T-helper 2 cell treated with Interferon-gamma antibody and Interleukin-4, amounts not matched to agents 5 μg/mL and 100 μg/mL, for 36 hours (primary cell): ENCODE measurements around the gene RNF17.

ENCODE experiments used
- DNase-seq: peaks from one replicate; pipeline ENCODE4 v3.0.0; 2021; ENCODE audit warnings: low spot score
- H3K27ac Mint-ChIP-seq: one replicate; pipeline ENCODE4 v1.8.0; 2021; ENCODE audit warnings: mild to moderate bottlenecking, mixed read lengths
- H3K27me3 Mint-ChIP-seq: one replicate; pipeline ENCODE4 v1.8.0; 2021; ENCODE audit warnings: low read depth, mixed read lengths
- H3K36me3 Mint-ChIP-seq: one replicate; pipeline ENCODE4 v1.8.0; 2021; ENCODE audit warnings: low read depth, mixed read lengths
- H3K4me1 Mint-ChIP-seq: one replicate; pipeline ENCODE4 v1.8.0; 2021; ENCODE audit warnings: low read depth, mixed read lengths
- H3K4me3 Mint-ChIP-seq: one replicate; pipeline ENCODE4 v1.8.0; 2022; ENCODE audit warnings: mild to moderate bottlenecking, moderate library complexity, mixed read lengths
- H3K9me3 Mint-ChIP-seq: one replicate; pipeline ENCODE4 v1.8.0; 2021; ENCODE audit warnings: mixed read lengths

The RNF17 gene

DNA sequence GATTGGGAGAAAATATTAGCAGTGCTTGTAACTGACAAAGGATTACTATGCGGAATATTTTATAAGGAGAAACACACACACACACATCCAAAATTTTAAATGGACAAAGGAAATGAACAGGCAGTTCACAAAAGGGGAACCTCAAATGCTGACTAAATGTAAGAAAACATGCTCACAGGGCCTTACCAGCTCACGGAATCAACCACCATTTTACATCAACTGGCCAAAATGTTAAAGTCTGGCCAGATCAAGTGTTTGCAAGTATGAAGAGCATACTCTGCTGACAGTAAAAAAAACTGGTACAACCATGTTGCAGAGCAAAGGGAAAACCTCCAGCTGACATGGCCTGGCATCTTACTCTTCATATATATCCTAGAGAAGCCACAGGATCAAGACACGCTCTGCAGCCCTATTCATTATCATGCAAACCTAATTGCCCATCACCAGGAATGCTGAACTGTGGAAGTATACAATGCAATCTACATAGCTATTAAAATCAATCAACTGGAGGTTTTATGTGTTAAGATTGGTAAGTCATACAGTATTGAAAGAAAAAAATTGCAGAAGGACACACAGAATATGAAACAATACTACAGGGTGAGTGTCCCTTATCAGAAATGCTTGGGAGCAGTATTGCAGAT lies 124.4 kb downstream of the RNF17 start:
- Mint-ChIP-seq H3K9me3 (no peaks in the 10 kb centered on the region), H3K27me3 (no peaks in the 10 kb centered on the region), H3K4me1 (no peaks in the 10 kb centered on the region), H3K4me3 (no peak overlapping the region), H3K36me3 (peaks cover 34% of the 10 kb centered on the region), H3K27ac (no peak overlapping the region)
- DNase-seq: no peak

DNA sequence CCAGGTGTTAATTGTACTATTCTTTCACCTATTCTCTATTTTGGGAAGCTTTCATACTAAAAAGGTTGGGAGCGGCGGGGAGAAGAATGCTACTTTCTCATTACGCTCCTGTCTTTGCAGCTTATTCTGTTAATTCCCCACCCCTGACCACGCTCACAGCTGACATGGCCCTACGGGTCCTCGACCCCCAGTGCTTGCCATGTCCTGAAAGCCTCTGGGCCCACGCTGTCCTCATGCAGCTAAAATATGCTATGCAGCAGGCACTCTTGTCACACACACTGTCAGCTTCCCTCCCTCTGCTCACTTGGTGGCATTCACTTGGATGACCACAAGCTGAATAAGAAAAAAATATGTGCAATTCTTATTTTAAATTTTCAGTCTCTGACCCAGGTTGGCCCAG lies 126.3 kb downstream of the RNF17 start:
- Mint-ChIP-seq H3K27ac (no peak overlapping the region), H3K4me3 (no peak overlapping the region), H3K27me3 (no peaks in the 10 kb centered on the region), H3K36me3 (peaks cover 24% of the 10 kb centered on the region), H3K9me3 (no peaks in the 10 kb centered on the region), H3K4me1 (no peaks in the 10 kb centered on the region)
- no peak for DNase-seq

DNA sequence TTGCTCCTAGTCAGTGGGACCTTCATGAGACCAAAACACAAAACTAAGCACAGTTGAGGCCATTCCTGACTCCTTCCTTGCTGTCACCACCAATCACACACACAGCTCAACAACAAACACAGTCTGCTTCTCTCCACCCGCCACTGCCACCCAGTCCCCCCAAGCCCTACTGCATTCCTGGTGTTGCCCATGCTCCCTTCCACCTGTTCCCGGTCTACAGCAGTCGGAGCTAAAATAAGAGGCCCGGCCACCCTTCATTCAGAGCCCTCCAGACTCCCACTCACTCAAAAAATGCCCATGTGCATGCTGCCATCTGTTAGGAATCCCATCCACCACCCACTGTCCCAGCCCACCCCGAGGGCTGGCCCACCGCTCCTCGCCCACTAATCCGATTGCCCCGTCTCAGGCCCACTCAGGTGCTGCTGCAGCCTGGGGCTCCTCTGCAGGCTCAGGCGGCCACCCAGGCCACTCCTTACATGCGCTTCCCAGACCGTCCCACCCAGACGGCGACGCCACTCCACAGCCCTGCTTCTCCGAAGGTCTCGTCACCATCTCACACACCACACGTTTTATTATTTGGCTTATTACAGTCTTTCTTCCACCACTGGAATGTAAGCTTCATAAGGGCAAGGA lies 127.6 kb downstream of the RNF17 start:
- Mint-ChIP-seq H3K27ac (no peak overlapping the region), H3K9me3 (no peaks in the 10 kb centered on the region), H3K27me3 (no peaks in the 10 kb centered on the region), H3K4me3 (no peak overlapping the region), H3K4me1 (no peaks in the 10 kb centered on the region), H3K36me3 (peaks cover 24% of the 10 kb centered on the region)
- DNase-seq: no peak

DNA sequence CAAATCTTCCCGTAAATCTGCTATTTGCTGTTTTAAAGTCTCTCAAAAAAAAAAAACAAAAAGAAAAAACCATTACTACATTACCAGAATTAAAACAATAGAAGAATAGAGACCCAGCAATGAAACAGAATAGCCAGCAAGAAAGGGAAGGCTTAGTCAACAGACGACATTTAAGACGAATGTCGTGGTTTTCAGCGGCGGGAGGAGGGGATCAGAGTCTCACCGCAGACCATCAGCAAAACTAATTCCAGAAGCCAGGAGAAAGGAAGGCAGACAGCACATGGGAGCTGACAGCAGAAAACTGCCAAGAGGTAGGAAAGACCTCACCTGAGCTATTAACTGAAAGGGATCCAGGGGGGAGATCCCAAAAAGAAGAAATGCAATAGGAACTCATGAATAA lies 128.9 kb downstream of the RNF17 start:
- Mint-ChIP-seq H3K27ac (no peak overlapping the region), H3K4me1 (no peaks in the 10 kb centered on the region), H3K9me3 (no peaks in the 10 kb centered on the region), H3K27me3 (no peaks in the 10 kb centered on the region), H3K4me3 (no peak overlapping the region), H3K36me3 (peaks cover 24% of the 10 kb centered on the region)
- no peak for DNase-seq

DNA sequence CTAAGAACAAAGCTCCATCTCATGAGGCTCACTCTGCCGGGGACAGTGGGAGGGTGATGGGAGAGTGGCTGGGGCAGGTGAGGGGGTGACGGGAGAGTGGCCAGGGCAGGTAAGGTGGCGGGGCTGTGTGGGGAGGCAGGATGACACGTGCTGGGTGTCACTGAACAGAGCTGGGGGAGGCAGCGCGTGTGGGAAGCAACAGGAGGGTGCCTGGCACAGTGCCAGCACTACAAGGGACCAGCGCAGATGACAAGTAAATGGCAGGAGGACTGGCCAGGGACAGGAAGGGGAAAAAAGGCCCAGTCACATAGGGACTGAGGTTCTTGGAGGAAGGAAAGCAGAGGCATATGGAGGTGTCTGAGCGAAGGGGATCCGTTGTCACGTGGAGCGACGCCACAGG lies 129.9 kb downstream of the RNF17 start:
- H3K27ac Mint-ChIP-seq: no peak overlapping the region
- H3K27me3 Mint-ChIP-seq: no peaks in the 10 kb centered on the region
- no peak overlapping the region for H3K4me3 Mint-ChIP-seq
- H3K4me1 Mint-ChIP-seq: no peaks in the 10 kb centered on the region
- DNase-seq: no peak
- H3K36me3 Mint-ChIP-seq: peaks cover 21% of the 10 kb centered on the region
- H3K9me3 Mint-ChIP-seq: no peaks in the 10 kb centered on the region

DNA sequence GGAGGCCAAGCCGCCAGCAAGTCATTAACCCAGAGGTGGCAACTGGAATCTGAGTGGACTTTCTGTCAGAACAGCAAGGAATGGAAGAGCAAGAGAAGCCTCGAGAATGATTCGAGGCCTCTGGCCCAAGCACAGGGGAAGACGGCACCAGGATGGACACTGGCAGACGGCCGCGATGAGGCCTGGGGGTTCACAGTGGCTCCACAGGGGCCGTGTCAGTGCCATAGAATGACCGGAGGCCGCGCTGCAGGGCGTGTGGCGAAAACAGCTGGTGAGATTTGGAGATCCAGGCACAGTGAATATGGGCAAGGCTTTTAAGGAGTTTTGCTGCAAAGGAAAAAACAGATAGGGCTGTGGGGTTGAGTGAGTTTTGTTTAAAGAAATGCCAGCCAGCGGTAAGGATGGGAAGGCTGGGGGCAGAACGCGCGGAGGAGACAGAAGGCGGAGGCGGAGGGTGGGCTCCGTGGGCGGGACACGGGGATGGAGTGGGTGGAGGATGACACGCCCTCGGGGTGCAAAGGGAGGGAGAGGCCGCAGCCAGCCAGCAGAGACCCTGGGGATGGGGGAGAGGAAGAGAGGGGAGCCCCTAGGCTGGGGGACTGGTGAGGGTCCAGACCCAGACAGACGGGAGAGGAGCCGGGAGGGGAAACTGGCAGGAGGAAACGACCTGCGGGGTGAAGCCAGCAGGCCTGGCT lies 130.5 kb downstream of the RNF17 start:
- H3K27me3 Mint-ChIP-seq: no peaks in the 10 kb centered on the region
- no peak overlapping the region for H3K27ac Mint-ChIP-seq
- no peaks in the 10 kb centered on the region for H3K9me3 Mint-ChIP-seq
- no peak overlapping the region for H3K4me3 Mint-ChIP-seq
- no peak for DNase-seq
- H3K4me1 Mint-ChIP-seq: no peaks in the 10 kb centered on the region
- H3K36me3 Mint-ChIP-seq: peaks cover 21% of the 10 kb centered on the region

DNA sequence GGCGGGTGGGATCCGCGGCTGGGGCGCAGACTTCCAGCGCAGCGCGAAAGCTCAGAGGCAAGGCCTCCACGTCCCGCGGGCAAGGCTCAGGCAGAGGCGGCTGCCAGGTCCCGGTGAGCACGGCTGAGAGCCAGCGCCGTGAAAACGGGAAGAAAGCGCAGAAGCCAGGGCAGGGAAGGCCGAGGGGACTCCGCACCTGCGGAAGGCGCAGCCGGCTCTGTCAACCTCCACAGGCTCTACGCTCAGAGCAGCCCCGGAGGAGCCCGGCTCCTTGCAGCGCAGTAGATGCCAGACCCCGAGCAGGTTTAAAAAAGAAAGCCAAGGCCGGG lies 131.0 kb downstream of the RNF17 start:
- Mint-ChIP-seq H3K36me3 (peaks cover 19% of the 10 kb centered on the region), H3K4me3 (no peak overlapping the region), H3K27ac (no peak overlapping the region), H3K4me1 (no peaks in the 10 kb centered on the region), H3K9me3 (no peaks in the 10 kb centered on the region), H3K27me3 (no peaks in the 10 kb centered on the region)
- no peak for DNase-seq

DNA sequence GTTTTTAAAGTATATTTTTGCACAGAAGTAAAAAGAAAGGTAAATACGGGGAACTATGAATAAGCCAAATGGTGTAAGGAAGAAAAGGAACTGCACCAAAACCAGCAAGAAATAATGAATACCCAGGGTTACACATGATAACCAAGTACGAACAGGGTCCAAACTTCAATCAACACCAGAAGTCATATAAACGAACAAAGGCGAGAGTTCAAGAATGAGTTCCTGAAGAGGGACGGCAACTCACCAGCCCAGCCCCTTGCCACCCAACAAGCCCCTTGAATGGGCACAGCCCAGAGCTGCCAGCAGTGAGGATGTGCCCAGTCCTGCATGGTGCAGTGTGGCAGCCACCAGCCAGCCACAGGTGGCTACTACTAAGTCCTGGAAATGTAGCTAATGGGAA lies 132.1 kb downstream of the RNF17 start:
- H3K27me3 Mint-ChIP-seq: no peaks in the 10 kb centered on the region
- DNase-seq: no peak
- H3K36me3 Mint-ChIP-seq: peaks cover 21% of the 10 kb centered on the region
- no peaks in the 10 kb centered on the region for H3K4me1 Mint-ChIP-seq
- H3K9me3 Mint-ChIP-seq: no peaks in the 10 kb centered on the region
- no peak overlapping the region for H3K4me3 Mint-ChIP-seq
- H3K27ac Mint-ChIP-seq: no peak overlapping the region

DNA sequence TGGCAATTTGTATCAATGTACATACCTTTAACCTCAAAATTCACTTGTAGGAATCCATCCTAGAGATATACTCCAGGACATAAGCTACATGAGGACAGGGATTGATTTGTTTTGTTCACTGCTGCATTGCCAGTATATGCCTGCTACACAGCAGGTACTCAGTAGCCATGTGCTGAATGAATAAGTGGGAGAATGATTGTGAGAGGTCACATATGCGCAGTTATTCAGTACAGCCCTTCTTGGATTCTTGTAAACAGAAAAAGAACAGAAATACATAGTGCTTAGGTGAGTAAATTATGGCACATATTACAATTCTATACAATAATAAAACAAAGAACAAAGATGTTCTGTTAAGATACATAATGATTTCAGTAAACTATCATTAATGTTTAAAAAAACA lies 133.3 kb downstream of the RNF17 start:
- no peaks in the 10 kb centered on the region for H3K27me3 Mint-ChIP-seq
- H3K36me3 Mint-ChIP-seq: peaks cover 14% of the 10 kb centered on the region
- no peak overlapping the region for H3K27ac Mint-ChIP-seq
- H3K4me1 Mint-ChIP-seq: no peaks in the 10 kb centered on the region
- no peak overlapping the region for H3K4me3 Mint-ChIP-seq
- DNase-seq: no peak
- no peaks in the 10 kb centered on the region for H3K9me3 Mint-ChIP-seq

DNA sequence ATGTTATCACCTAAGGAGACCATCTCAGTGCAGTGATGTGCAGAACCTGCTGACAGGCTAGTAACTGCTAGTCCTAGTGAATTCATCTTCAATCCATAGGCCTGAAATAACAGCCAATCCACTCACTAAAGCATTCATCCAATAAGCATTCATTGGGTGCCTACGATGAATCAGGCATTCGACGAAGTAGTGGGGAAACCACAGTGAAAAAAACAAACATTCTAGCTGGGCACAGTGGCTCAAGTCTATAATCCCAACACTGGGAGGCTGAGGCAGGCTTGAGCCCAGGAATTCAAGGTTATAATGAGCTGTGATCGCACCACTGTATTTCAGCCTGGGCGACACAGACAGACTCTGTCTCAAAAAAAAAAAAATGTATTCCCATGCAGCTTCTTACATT lies 135.6 kb downstream of the RNF17 start:
- Mint-ChIP-seq H3K27me3 (no peaks in the 10 kb centered on the region), H3K9me3 (no peaks in the 10 kb centered on the region), H3K4me3 (no peak overlapping the region), H3K27ac (no peak overlapping the region), H3K36me3 (peaks cover 8% of the 10 kb centered on the region), H3K4me1 (no peaks in the 10 kb centered on the region)
- no peak for DNase-seq

DNA sequence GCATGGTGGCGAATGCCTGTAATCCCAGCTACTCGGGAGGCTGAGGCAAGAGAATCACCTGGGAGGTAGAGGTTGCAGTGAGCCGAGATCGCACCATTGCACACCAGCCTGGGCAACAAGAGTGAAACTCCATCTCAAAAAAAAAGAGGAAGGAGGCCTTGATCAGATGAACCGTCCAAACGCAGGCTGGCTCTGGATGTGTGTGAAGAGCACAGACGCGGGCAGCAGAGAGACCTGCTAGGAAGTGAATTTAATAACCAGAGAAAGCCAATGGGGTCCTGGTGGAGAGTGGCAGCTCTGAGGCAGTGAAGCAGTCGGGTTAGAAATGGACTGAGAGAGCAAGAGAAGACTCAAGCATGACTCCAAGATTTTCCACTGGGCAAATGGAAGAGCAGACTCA lies 136.5 kb downstream of the RNF17 start:
- H3K4me3 Mint-ChIP-seq: no peak overlapping the region
- no peak for DNase-seq
- H3K27ac Mint-ChIP-seq: no peak overlapping the region
- no peaks in the 10 kb centered on the region for H3K4me1 Mint-ChIP-seq
- H3K9me3 Mint-ChIP-seq: no peaks in the 10 kb centered on the region
- H3K27me3 Mint-ChIP-seq: no peaks in the 10 kb centered on the region
- H3K36me3 Mint-ChIP-seq: peaks cover 15% of the 10 kb centered on the region

DNA sequence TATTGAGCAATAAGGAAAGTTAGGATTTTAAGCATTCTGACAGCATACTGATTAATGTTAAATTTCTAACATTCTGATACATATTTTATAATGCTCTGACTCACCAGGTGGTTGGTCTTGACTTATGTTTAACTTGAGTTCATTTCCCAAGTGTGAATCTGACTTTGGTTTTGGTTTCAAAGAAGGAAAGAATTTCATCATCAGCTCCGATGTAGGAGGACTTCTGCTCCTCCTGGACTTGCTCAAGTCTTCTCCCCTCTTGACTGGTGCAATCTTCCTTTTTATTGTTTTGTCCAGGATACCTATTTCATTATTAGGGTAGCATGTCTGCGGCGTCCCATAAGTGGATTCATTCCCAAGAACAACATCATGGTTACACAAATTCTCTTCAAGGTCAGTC lies 141.3 kb downstream of the RNF17 start:
- Mint-ChIP-seq H3K9me3 (no peaks in the 10 kb centered on the region), H3K4me1 (no peaks in the 10 kb centered on the region), H3K27ac (no peak overlapping the region), H3K27me3 (no peaks in the 10 kb centered on the region), H3K4me3 (no peak overlapping the region), H3K36me3 (peaks cover 27% of the 10 kb centered on the region)
- no peak for DNase-seq

DNA sequence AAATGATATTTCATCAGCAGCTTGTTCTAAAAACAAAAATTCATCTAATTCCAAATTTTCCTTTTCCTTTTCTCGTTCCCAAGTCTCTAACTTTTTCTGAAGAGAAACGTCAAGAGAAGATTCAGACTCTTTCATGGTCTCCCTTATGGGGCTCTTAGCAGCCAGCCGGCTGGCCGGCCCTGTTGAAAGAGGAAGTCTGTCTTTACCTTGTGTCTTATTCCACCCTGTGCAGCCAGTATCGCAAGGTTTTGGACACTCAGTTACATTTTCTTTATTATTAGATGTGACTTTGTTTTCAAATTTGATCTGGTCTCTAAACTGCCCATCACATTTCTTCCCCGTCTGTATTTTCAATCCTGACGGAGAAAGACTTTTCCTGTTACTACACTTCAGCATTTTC lies 142.3 kb downstream of the RNF17 start:
- H3K27ac Mint-ChIP-seq: no peak overlapping the region
- peaks cover 32% of the 10 kb centered on the region for H3K36me3 Mint-ChIP-seq
- H3K4me1 Mint-ChIP-seq: no peaks in the 10 kb centered on the region
- no peak for DNase-seq
- no peak overlapping the region for H3K4me3 Mint-ChIP-seq
- H3K27me3 Mint-ChIP-seq: no peaks in the 10 kb centered on the region
- no peaks in the 10 kb centered on the region for H3K9me3 Mint-ChIP-seq

DNA sequence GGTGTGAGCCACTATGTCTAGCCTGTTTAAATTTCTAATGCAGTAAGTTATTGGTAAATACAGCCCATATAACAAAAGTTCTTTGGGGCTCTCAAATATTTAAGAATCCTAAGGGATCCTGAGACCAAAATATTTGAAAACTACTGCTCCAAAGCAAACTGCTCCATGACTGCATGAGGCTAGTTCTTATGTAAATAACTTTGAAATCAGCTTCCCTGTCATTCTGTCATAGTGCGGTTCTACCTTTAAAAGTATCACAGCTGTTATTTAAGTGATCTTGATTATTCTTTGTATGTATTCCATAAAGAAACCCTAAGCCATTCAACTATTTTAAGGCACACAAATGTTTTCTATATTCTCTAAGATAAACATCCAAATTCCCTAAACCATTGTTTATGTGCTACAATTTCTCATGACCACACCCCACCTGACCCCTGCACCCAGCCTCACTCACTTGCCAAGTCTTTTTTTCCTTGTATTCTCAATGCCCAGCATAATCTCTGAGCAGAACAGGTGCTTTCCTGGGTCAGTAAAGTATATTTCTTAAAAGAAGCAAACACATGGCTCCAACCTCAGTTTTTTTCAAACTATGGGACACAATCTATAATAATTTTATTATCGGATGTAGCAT lies 146.6 kb downstream of the RNF17 start:
- H3K27me3 Mint-ChIP-seq: no peaks in the 10 kb centered on the region
- no peak overlapping the region for H3K27ac Mint-ChIP-seq
- DNase-seq: no peak
- no peak overlapping the region for H3K4me3 Mint-ChIP-seq
- peaks cover 3% of the 10 kb centered on the region for H3K4me1 Mint-ChIP-seq
- H3K9me3 Mint-ChIP-seq: no peaks in the 10 kb centered on the region
- peaks cover 32% of the 10 kb centered on the region for H3K36me3 Mint-ChIP-seq
